WTC11 (cell line): ENCODE measurements around the gene SLC22A4. TPM values are rescaled to one million over a fixed set of nuclear protein-coding genes. Genes with fewer than 3 reads are reported as not detected.

Experiments used
- ATAC-seq: fragments of 200-7000 bp; cut with Tn5 transposase; 2 replicates; pipeline ENCODE4 v1.10.0; 2021; ENCODE audit warnings: mild to moderate bottlenecking, moderate library complexity
- CTCF ChIA-PET: fragments of 300-600 bp; sonication (Branson Sonifier 250); formaldehyde crosslinking; loops from one replicate; lab custom pipeline; 2021; ENCODE audit warnings: antibody characterized with exemption; lab: Charles Lee
- POLR2A ChIA-PET: fragments of 350-600 bp; sonication (Branson Sonifier 250); formaldehyde crosslinking; loops from one replicate; lab custom pipeline; 2021; ENCODE audit warnings: antibody characterized with exemption; lab: Charles Lee
- DNase-seq: peaks from one replicate; pipeline ENCODE4 v3.0.0; 2021; ENCODE audit warnings: low spot score
- H3K27ac Mint-ChIP-seq: 2 replicates; pipeline ENCODE4 v1.8.0; 2021; ENCODE audit warnings: mixed read lengths
- H3K27me3 Mint-ChIP-seq: 2 replicates; pipeline ENCODE4 v1.8.0; 2021; ENCODE audit warnings: low read depth, mild to moderate bottlenecking, moderate library complexity, mixed read lengths
- H3K36me3 Mint-ChIP-seq: 2 replicates; pipeline ENCODE4 v1.8.0; 2021; ENCODE audit warnings: mixed read lengths
- H3K4me1 Mint-ChIP-seq: 2 replicates; pipeline ENCODE4 v1.8.0; 2022; ENCODE audit warnings: mixed read lengths
- H3K4me3 Mint-ChIP-seq: 2 replicates; pipeline ENCODE4 v1.8.0; 2021; ENCODE audit warnings: mild to moderate bottlenecking, moderate library complexity, mixed read lengths
- H3K9me3 Mint-ChIP-seq: 2 replicates; pipeline ENCODE4 v1.8.0; 2021; ENCODE audit warnings: mixed read lengths
- AFF4 ChIP-seq: sonication (generic); formaldehyde crosslinking; IDR thresholded peaks from 2 replicates; pipeline ENCODE4 v1.8.1; 2023; ENCODE audit warnings: mild to moderate bottlenecking, missing genetic modification reagents, borderline replicate concordance
- ARID4B ChIP-seq: sonication (generic); formaldehyde crosslinking; IDR thresholded peaks from 2 replicates; pipeline ENCODE4 v1.8.0; 2023; ENCODE audit warnings: missing genetic modification reagents, mild to moderate bottlenecking, borderline replicate concordance
- EMX1 ChIP-seq: fragments of 250-450 bp; sonication (Bioruptor Pico); IDR thresholded peaks from 2 replicates; pipeline ENCODE4 v1.8.0; 2021; ENCODE audit warnings: mild to moderate bottlenecking
- FOXP1 ChIP-seq: sonication (generic); formaldehyde crosslinking; IDR thresholded peaks from 2 replicates; pipeline ENCODE4 v1.8.0; 2022; ENCODE audit warnings: missing genetic modification reagents, mild to moderate bottlenecking, moderate library complexity, borderline replicate concordance
- GTF2I ChIP-seq: fragments of 250-450 bp; sonication (Bioruptor Pico); conservative IDR thresholded peaks from 2 replicates; pipeline ENCODE4 v1.4.0; 2021; ENCODE audit warnings: mild to moderate bottlenecking
- HMGA2 ChIP-seq: fragments of 250-450 bp; sonication (Bioruptor Pico); IDR thresholded peaks from 2 replicates; pipeline ENCODE4 v1.4.0; 2021; ENCODE audit warnings: mild to moderate bottlenecking, moderate library complexity
- KAT7 ChIP-seq: sonication (generic); formaldehyde crosslinking; IDR thresholded peaks from 2 replicates; pipeline ENCODE4 v1.8.1; 2023; ENCODE audit warnings: missing genetic modification reagents, mild to moderate bottlenecking, borderline replicate concordance
- MXD4 ChIP-seq: fragments of 250-450 bp; sonication (Bioruptor Pico); IDR thresholded peaks from 2 replicates; pipeline ENCODE4 v1.8.0; 2021; ENCODE audit warnings: mild to moderate bottlenecking, moderate library complexity, borderline replicate concordance
- NFYB ChIP-seq: sonication (generic); formaldehyde crosslinking; conservative IDR thresholded peaks from 2 replicates; pipeline ENCODE4 v1.8.0; 2022; ENCODE audit warnings: low read depth, missing genetic modification reagents
- NR3C1 ChIP-seq: sonication (generic); formaldehyde crosslinking; conservative IDR thresholded peaks from 2 replicates; pipeline ENCODE4 v1.8.1; 2023; ENCODE audit warnings: low read depth, mild to moderate bottlenecking, missing genetic modification reagents
- OVOL2 ChIP-seq: fragments of 250-450 bp; sonication (Bioruptor Pico); IDR thresholded peaks from 2 replicates; pipeline ENCODE4 v1.9.0; 2021; ENCODE audit warnings: mild to moderate bottlenecking, borderline replicate concordance
- RELA ChIP-seq: sonication (generic); formaldehyde crosslinking; IDR thresholded peaks from 2 replicates; pipeline ENCODE4 v1.8.1; 2022; ENCODE audit warnings: missing genetic modification reagents, mild to moderate bottlenecking, borderline replicate concordance
- SMAD3 ChIP-seq: sonication (generic); formaldehyde crosslinking; IDR thresholded peaks from 2 replicates; pipeline ENCODE4 v1.8.0; 2022; ENCODE audit warnings: missing genetic modification reagents, mild to moderate bottlenecking, borderline replicate concordance
- SMAD4 ChIP-seq: sonication (generic); formaldehyde crosslinking; IDR thresholded peaks from 2 replicates; pipeline ENCODE4 v1.8.0; 2022; ENCODE audit warnings: mild to moderate bottlenecking, missing genetic modification reagents
- SOX15 ChIP-seq: fragments of 250-450 bp; sonication (Bioruptor Pico); IDR thresholded peaks from 2 replicates; pipeline ENCODE4 v1.9.0; 2021; ENCODE audit warnings: mild to moderate bottlenecking
- STAT6 ChIP-seq: sonication (generic); formaldehyde crosslinking; conservative IDR thresholded peaks from 2 replicates; pipeline ENCODE4 v1.8.1; 2023; ENCODE audit warnings: mild to moderate bottlenecking, low read depth, missing genetic modification reagents, moderate library complexity
- TEAD4 ChIP-seq: sonication (generic); formaldehyde crosslinking; IDR thresholded peaks from 2 replicates; pipeline ENCODE4 v1.8.0; 2022; ENCODE audit warnings: mild to moderate bottlenecking, missing genetic modification reagents
- ZNF423 ChIP-seq: fragments of 250-450 bp; sonication (Bioruptor Pico); IDR thresholded peaks from 2 replicates; pipeline ENCODE4 v2.1.2; 2022; ENCODE audit warnings: mild to moderate bottlenecking, moderate library complexity
- total RNA-seq: library from RNA; stranded (reverse); gene quantifications from 3 replicates; pipeline ENCODE4 v1.2.3, GENCODE V29; 2021

SLC22A4 gene
- total RNA-seq, 1 experiment from 2014 or later: 0.35 TPM

- TF ChIP-seq ARID4B (CRISPR knock-in tag) (no peak), GTF2I (CRISPR knock-in tag) (no peak), RELA (CRISPR knock-in tag) (no peak)
Observed at GRCh38 chr5:132310141-132310834, 16.1 kb downstream of the SLC22A4 start (continued).

GRCh38 chr5:132313366-132313765 is 19.2 kb downstream of the SLC22A4 start:
- DNase-seq (no peak), ATAC-seq (no peak)
- Mint-ChIP-seq H3K36me3 (no peaks in the 10 kb centered on the region), H3K27me3 (no peaks in the 10 kb centered on the region), H3K27ac (no peak overlapping the region), H3K4me1 (no peaks in the 10 kb centered on the region), H3K9me3 (no peaks in the 10 kb centered on the region), H3K4me3 (no peak overlapping the region)
- POLR2A ChIA-PET: no interaction called here
- CTCF ChIA-PET: no interaction called here
- TF ChIP-seq FOXP1 (CRISPR knock-in tag): no peak

GRCh38 chr5:132313961-132314432 is 19.8 kb downstream of the SLC22A4 start:
- Mint-ChIP-seq H3K4me3 (no peak overlapping the region), H3K27me3 (no peaks in the 10 kb centered on the region), H3K36me3 (no peaks in the 10 kb centered on the region), H3K9me3 (no peaks in the 10 kb centered on the region), H3K4me1 (no peaks in the 10 kb centered on the region), H3K27ac (no peak overlapping the region)
- no peak for DNase-seq
- ATAC-seq: no peak
- POLR2A ChIA-PET: no interaction called here
- CTCF ChIA-PET: no interaction called here
- no peak for TF ChIP-seq NFYB
- TF ChIP-seq STAT6 (CRISPR knock-in tag): no peak
- no peak for TF ChIP-seq SOX15 (CRISPR knock-in tag)
- no peak for TF ChIP-seq GTF2I (CRISPR knock-in tag)
- TF ChIP-seq SMAD4 (CRISPR knock-in tag): no peak
- TF ChIP-seq NR3C1: no peak
- TF ChIP-seq TEAD4 (CRISPR knock-in tag): no peak
- no peak for TF ChIP-seq KAT7 (CRISPR knock-in tag)
- TF ChIP-seq RELA (CRISPR knock-in tag): no peak
- TF ChIP-seq ZNF423 (CRISPR knock-in tag): no peak
- no peak for TF ChIP-seq AFF4 (CRISPR knock-in tag)
- TF ChIP-seq SMAD3 (CRISPR knock-in tag): no peak
- no peak for TF ChIP-seq MXD4
- no peak for TF ChIP-seq EMX1 (CRISPR knock-in tag)
- no peak for TF ChIP-seq OVOL2 (CRISPR knock-in tag)
- TF ChIP-seq HMGA2: no peak
